ENCODE data around the gene RCBTB2. TPM values are rescaled to one million over a fixed set of nuclear protein-coding genes. Genes with fewer than 3 reads are reported as not detected.

The RCBTB2 gene
- total and polyA plus RNA-seq, 5 donors from 2014 or later, result 21.8 to 32.5 (median 24.3) TPM

DNA sequence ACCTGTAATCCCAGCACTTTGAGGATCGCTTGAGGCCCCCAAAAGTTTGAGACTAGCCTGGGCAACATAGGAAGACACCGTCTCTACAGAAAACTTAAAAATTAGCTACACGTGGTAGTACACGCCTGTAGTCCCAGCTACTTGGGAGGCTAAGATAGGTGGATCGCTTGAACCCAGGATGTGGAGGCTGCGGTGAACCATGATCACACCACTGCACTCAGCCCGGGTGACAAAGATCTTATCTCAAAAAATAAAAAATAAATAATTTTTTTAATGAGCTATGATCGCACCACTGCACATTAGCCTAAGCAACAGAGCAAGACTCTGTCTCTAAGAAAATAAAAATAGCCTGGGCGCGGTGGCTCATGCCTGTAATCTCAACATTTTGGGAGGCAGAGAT is 6.6 kb downstream of the RCBTB2 start:
- Histone ChIP-seq H3K27me3 (ENCODE audit: control insufficient read depth, insufficient read depth, low read length) (no peaks in the 10 kb centered on the region), H3K9me3 (ENCODE audit: control insufficient read depth in 2 of 2, low read length in 2 of 2) (no peaks in the 10 kb centered on the region), H3K27ac (ENCODE audit: insufficient read depth, low read length, poor library complexity, severe bottlenecking) (no peak overlapping the region), H3K4me1 (ENCODE audit: control insufficient read depth, insufficient read depth, low read length, poor library complexity, severe bottlenecking) (peaks cover 15% of the 10 kb centered on the region), H3K36me3 (ENCODE audit: control insufficient read depth, insufficient read depth, low read length) (peaks cover 6% of the 10 kb centered on the region), H3K4me3 (ENCODE audit: low read depth, low read length) (no peak overlapping the region)
- no peaks in the 10 kb centered on the region for H3K36me3 Mint-ChIP-seq
- no peak overlapping the region for H3K27ac Mint-ChIP-seq
- ATAC-seq (ENCODE audit: low read depth in 2 of 2) (no peak), DNase-seq (no peak)
- H3K4me3 Mint-ChIP-seq, result no peak overlapping the region
- no peaks in the 10 kb centered on the region for H3K9me3 Mint-ChIP-seq
- peaks cover 18 to 26% (median 23%) of the 10 kb centered on the region in 4 donors for H3K4me1 Mint-ChIP-seq
- no peaks in the 10 kb centered on the region for H3K27me3 Mint-ChIP-seq

DNA sequence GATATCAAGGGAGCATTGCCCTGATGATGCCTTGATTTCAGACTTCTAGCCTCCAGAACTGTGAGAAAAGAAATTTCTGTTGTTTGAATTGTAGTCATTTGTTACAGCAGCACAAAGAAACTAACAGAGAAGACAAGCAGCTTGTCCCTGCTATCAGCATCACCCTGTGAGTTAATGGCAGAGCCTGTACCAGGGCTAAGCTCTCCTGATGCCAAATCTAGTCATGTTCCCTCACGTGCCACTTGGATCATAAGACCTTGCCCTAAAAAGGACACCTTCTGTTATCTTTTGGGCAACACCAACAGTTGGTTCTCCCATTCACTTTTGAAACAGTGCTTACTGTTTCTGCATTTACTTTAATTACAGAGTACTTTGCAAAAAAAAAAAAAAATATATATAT is 14.8 kb downstream of the RCBTB2 start:
- Mint-ChIP-seq H3K27me3 (no peaks in the 10 kb centered on the region), H3K4me3 (no peak overlapping the region), H3K4me1 (peaks cover 2 to 15% (median 4%) of the 10 kb centered on the region in 4 donors), H3K9me3 (no peaks in the 10 kb centered on the region), H3K27ac (no peak overlapping the region), H3K36me3 (peaks cover 17% of the 10 kb centered on the region)
- H3K4me3 ChIP-seq (ENCODE audit: low read depth, low read length), result no peak overlapping the region
- peaks cover 10% of the 10 kb centered on the region for H3K36me3 ChIP-seq (ENCODE audit: control insufficient read depth, insufficient read depth, low read length)
- DNase-seq (no peak), ATAC-seq (ENCODE audit: low read depth in 2 of 2) (no peak)
- H3K27ac ChIP-seq (ENCODE audit: insufficient read depth, low read length, poor library complexity, severe bottlenecking), result no peak overlapping the region
- H3K4me1 ChIP-seq (ENCODE audit: control insufficient read depth, insufficient read depth, low read length, poor library complexity, severe bottlenecking), result no peaks in the 10 kb centered on the region
- H3K9me3 ChIP-seq (ENCODE audit: control insufficient read depth in 2 of 2, low read length in 2 of 2), result no peaks in the 10 kb centered on the region
- H3K27me3 ChIP-seq (ENCODE audit: control insufficient read depth, insufficient read depth, low read length), result no peaks in the 10 kb centered on the region

DNA sequence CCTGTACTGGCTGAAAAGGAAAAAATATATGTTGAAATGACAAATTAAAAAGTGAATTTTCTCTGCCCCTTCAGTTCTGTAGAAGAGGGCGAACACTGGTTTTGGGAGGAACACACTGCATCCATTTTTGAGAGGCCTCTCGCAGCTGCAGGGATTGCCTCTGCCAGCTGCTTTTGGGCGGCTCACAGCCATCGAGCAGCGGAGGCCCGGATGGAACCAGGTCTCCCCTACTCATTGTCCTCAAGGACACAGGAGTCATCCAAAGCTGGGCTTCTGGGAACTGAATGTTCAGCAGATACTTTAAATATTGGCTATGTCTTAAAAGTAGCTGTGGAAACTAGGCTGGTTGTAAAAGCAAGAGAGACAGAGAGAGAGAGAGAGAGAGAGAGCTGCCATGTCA is 17.1 kb downstream of the RCBTB2 start:
- Mint-ChIP-seq H3K4me3 (no peak overlapping the region), H3K4me1 (peaks cover 2 to 16% (median 4%) of the 10 kb centered on the region in 4 donors), H3K27ac (no peak overlapping the region), H3K36me3 (peaks cover 29% of the 10 kb centered on the region), H3K9me3 (no peaks in the 10 kb centered on the region), H3K27me3 (no peaks in the 10 kb centered on the region)
- no peak overlapping the region for H3K27ac ChIP-seq (ENCODE audit: insufficient read depth, low read length, poor library complexity, severe bottlenecking)
- ATAC-seq (ENCODE audit: low read depth in 2 of 2) (no peak), DNase-seq (no peak)
- H3K4me3 ChIP-seq (ENCODE audit: low read depth, low read length), result no peak overlapping the region
- H3K4me1 ChIP-seq (ENCODE audit: control insufficient read depth, insufficient read depth, low read length, poor library complexity, severe bottlenecking), result no peaks in the 10 kb centered on the region
- H3K9me3 ChIP-seq (ENCODE audit: control insufficient read depth in 2 of 2, low read length in 2 of 2), result no peaks in the 10 kb centered on the region
- H3K27me3 ChIP-seq (ENCODE audit: control insufficient read depth, insufficient read depth, low read length), result no peaks in the 10 kb centered on the region
- peaks cover 13% of the 10 kb centered on the region for H3K36me3 ChIP-seq (ENCODE audit: control insufficient read depth, insufficient read depth, low read length)

DNA sequence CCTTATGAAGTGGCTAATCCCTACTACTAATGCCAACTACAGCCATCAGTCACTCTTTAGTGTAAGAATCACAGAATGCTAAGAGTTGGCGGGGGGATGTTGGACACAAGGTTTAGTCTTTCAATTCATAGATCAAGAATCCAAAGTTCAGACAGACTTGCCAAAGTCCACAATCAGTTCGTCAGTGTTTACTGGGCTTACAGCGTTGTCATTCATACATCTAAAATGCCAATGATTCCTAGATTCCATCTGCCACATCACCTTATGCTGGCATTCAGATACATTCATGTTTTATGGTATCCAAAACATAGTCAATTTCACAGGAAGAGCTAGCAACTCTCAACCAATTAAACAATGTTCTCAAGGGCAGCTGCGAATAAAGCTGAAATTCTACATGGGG is 18.1 kb downstream of the RCBTB2 start:
- H3K4me1 Mint-ChIP-seq, result peaks cover 4 to 20% (median 7%) of the 10 kb centered on the region in 4 donors
- no peaks in the 10 kb centered on the region for H3K9me3 Mint-ChIP-seq
- H3K27ac ChIP-seq (ENCODE audit: insufficient read depth, low read length, poor library complexity, severe bottlenecking), result no peak overlapping the region
- DNase-seq (no peak), ATAC-seq (ENCODE audit: low read depth in 2 of 2) (no peak)
- H3K4me3 Mint-ChIP-seq, result no peak overlapping the region
- H3K27me3 Mint-ChIP-seq, result no peaks in the 10 kb centered on the region
- H3K27ac Mint-ChIP-seq, result no peak overlapping the region
- H3K4me1 ChIP-seq (ENCODE audit: control insufficient read depth, insufficient read depth, low read length, poor library complexity, severe bottlenecking), result no peaks in the 10 kb centered on the region
- H3K36me3 ChIP-seq (ENCODE audit: control insufficient read depth, insufficient read depth, low read length), result peaks cover 13% of the 10 kb centered on the region
- H3K36me3 Mint-ChIP-seq, result peaks cover 29% of the 10 kb centered on the region
- no peak overlapping the region for H3K4me3 ChIP-seq (ENCODE audit: low read depth, low read length)
- no peaks in the 10 kb centered on the region for H3K9me3 ChIP-seq (ENCODE audit: control insufficient read depth in 2 of 2, low read length in 2 of 2)
- H3K27me3 ChIP-seq (ENCODE audit: control insufficient read depth, insufficient read depth, low read length), result no peaks in the 10 kb centered on the region

DNA sequence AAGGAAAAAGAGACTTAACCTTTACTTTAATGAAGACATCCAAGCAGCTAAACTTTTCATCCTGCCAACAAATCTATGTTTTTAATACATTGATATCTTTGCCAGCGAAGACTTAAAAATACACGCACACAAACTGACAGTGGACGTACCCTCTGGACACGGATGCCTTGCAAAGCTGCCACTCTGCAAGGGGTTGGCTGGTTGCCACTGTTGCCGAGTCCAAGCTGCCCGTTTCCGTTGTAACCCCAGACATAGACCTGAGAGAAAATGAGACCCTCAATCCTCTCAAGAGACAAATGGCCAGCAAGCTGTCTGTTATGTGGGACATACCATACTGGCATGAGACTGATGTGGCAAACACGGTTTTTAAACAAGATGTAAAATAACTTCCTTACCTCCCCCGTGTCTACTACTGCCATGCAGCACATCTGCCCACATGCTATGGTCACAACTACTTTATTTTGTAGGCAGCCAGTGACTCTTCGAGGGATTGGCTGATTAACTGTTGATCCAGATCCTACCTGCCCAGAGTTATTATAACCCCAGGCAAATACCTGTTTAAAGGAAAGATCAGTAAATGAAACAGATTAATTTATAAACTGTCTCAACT is 21.2 kb downstream of the RCBTB2 start:
- Mint-ChIP-seq H3K9me3 (no peaks in the 10 kb centered on the region), H3K27me3 (no peaks in the 10 kb centered on the region), H3K4me1 (peaks cover 4 to 24% (median 19%) of the 10 kb centered on the region in 4 donors), H3K4me3 (no peak overlapping the region), H3K36me3 (peaks cover 24% of the 10 kb centered on the region), H3K27ac (no peak overlapping the region)
- H3K27me3 ChIP-seq (ENCODE audit: control insufficient read depth, insufficient read depth, low read length), result no peaks in the 10 kb centered on the region
- peaks cover 13% of the 10 kb centered on the region for H3K36me3 ChIP-seq (ENCODE audit: control insufficient read depth, insufficient read depth, low read length)
- no peak overlapping the region for H3K4me3 ChIP-seq (ENCODE audit: low read depth, low read length)
- H3K4me1 ChIP-seq (ENCODE audit: control insufficient read depth, insufficient read depth, low read length, poor library complexity, severe bottlenecking), result peaks cover 3% of the 10 kb centered on the region
- no peak overlapping the region for H3K27ac ChIP-seq (ENCODE audit: insufficient read depth, low read length, poor library complexity, severe bottlenecking)
- ATAC-seq (ENCODE audit: low read depth in 2 of 2), result no peak
- no peaks in the 10 kb centered on the region for H3K9me3 ChIP-seq (ENCODE audit: control insufficient read depth in 2 of 2, low read length in 2 of 2)
- no peak for DNase-seq

DNA sequence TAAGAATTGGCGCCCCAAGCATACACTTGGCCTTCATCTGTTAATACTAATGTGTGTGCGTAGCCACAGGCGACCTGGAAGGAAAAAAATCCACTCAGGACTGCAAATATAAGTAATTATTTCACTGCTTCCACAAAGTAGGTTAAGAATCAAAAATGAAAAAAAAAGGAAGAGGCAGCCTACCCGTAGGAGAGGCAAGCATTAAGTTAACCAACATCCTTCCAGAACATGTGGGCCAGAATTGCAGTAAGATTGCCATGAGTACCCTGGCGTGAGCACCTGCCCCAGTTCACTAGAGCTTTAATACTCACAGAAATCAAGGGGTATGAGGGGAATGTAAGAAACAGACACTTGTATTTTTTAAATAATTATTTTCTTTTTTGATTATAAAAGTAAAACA is 22.2 kb downstream of the RCBTB2 start:
- Mint-ChIP-seq H3K36me3 (peaks cover 21% of the 10 kb centered on the region), H3K4me3 (no peak overlapping the region), H3K27ac (peak overlapping the region in 1 of 3 donors; percentile 63), H3K9me3 (no peaks in the 10 kb centered on the region), H3K27me3 (no peaks in the 10 kb centered on the region), H3K4me1 (peaks cover 8 to 33% (median 29%) of the 10 kb centered on the region in 4 donors)
- no peak overlapping the region for H3K4me3 ChIP-seq (ENCODE audit: low read depth, low read length)
- H3K9me3 ChIP-seq (ENCODE audit: control insufficient read depth in 2 of 2, low read length in 2 of 2), result no peaks in the 10 kb centered on the region
- no peaks in the 10 kb centered on the region for H3K27me3 ChIP-seq (ENCODE audit: control insufficient read depth, insufficient read depth, low read length)
- peaks cover 13% of the 10 kb centered on the region for H3K4me1 ChIP-seq (ENCODE audit: control insufficient read depth, insufficient read depth, low read length, poor library complexity, severe bottlenecking)
- H3K27ac ChIP-seq (ENCODE audit: insufficient read depth, low read length, poor library complexity, severe bottlenecking), result no peak overlapping the region
- ATAC-seq (ENCODE audit: low read depth in 2 of 2), result no peak
- H3K36me3 ChIP-seq (ENCODE audit: control insufficient read depth, insufficient read depth, low read length), result peaks cover 13% of the 10 kb centered on the region
- DNase-seq, result no peak

GRCh38 chr13:48508011-48508410 is 24.9 kb downstream of the RCBTB2 start:
- Histone ChIP-seq H3K4me3 (ENCODE audit: low read depth, low read length) (no peak overlapping the region), H3K27ac (ENCODE audit: insufficient read depth, low read length, poor library complexity, severe bottlenecking) (no peak overlapping the region), H3K36me3 (ENCODE audit: control insufficient read depth, insufficient read depth, low read length) (peaks cover 9% of the 10 kb centered on the region), H3K4me1 (ENCODE audit: control insufficient read depth, insufficient read depth, low read length, poor library complexity, severe bottlenecking) (peaks cover 37% of the 10 kb centered on the region), H3K9me3 (ENCODE audit: control insufficient read depth in 2 of 2, low read length in 2 of 2) (no peaks in the 10 kb centered on the region), H3K27me3 (ENCODE audit: control insufficient read depth, insufficient read depth, low read length) (no peaks in the 10 kb centered on the region)
- peaks cover 12% of the 10 kb centered on the region for H3K36me3 Mint-ChIP-seq
- no peaks in the 10 kb centered on the region for H3K27me3 Mint-ChIP-seq
- no peak overlapping the region for H3K4me3 Mint-ChIP-seq
- H3K4me1 Mint-ChIP-seq, result peaks cover 23 to 59% (median 47%) of the 10 kb centered on the region in 4 donors
- peaks cover 0 to 3% (median 0%) of the 10 kb centered on the region in 7 donors for H3K9me3 Mint-ChIP-seq
- ATAC-seq (ENCODE audit: low read depth in 2 of 2), result no peak
- no peak for DNase-seq
- peak overlapping the region in 1 of 3 donors; percentile 44 for H3K27ac Mint-ChIP-seq

GRCh38 chr13:48507021-48507420 is 25.9 kb downstream of the RCBTB2 start:
- Mint-ChIP-seq H3K27ac (peak overlapping the region in 2 of 3 donors; percentile 69 to 95), H3K27me3 (no peaks in the 10 kb centered on the region), H3K4me1 (peaks cover 23 to 62% (median 48%) of the 10 kb centered on the region in 4 donors), H3K36me3 (peaks cover 6% of the 10 kb centered on the region), H3K4me3 (peak overlapping the region in 1 of 4 donors; percentile 48), H3K9me3 (peaks cover 0 to 3% (median 0%) of the 10 kb centered on the region in 7 donors)
- no peak for ATAC-seq (ENCODE audit: low read depth in 2 of 2)
- Histone ChIP-seq H3K4me1 (ENCODE audit: control insufficient read depth, insufficient read depth, low read length, poor library complexity, severe bottlenecking) (peaks cover 37% of the 10 kb centered on the region), H3K36me3 (ENCODE audit: control insufficient read depth, insufficient read depth, low read length) (peaks cover 5% of the 10 kb centered on the region), H3K27me3 (ENCODE audit: control insufficient read depth, insufficient read depth, low read length) (no peaks in the 10 kb centered on the region), H3K9me3 (ENCODE audit: control insufficient read depth in 2 of 2, low read length in 2 of 2) (no peaks in the 10 kb centered on the region), H3K4me3 (ENCODE audit: low read depth, low read length) (no peak overlapping the region), H3K27ac (ENCODE audit: insufficient read depth, low read length, poor library complexity, severe bottlenecking) (no peak overlapping the region)
- no peak for DNase-seq
